Naive thymus-derived CD8-positive, alpha-beta T cell (primary cell): ENCODE data around the gene ABHD16A. TPM values are rescaled to one million over a fixed set of nuclear protein-coding genes. Genes with fewer than 3 reads are reported as not detected.
A peak's percentile ranks its signal among the peaks of the same experiment; 100 is the strongest.

Source experiments
- ATAC-seq, 2 donors: fragments of 150-1000 bp; cut with Tn5 transposase in 1 of 2; sonication (Bioruptor Pico), chemical (Tn5 transposase) in 1 of 2; 1 replicate in 1 of 2; 2 replicates in 1 of 2; pipeline ENCODE4 v1.10.0; 2021; ENCODE audit warnings: mild to moderate bottlenecking in 2 of 2, moderate library complexity in 2 of 2
- POLR2A ChIA-PET: fragments of 350-600 bp; sonication (Branson Sonifier 250); formaldehyde crosslinking; loops from one replicate; lab custom pipeline; 2021; ENCODE audit warnings: antibody characterized with exemption; lab: Charles Lee
- DNase-seq, 10 donors: peaks; one replicate each; pipeline versions ENCODE4 v3.0.0 to v3.0.0-alpha.2; 2020 to 2022
- H3K27ac Mint-ChIP-seq, 10 donors: one replicate each; pipeline ENCODE4 v1.8.0; 2020 to 2022; ENCODE audit warnings: mild to moderate bottlenecking in 10 of 10, mixed read lengths in 10 of 10, moderate library complexity in 4 of 10, inconsistent platforms in 1 of 10
- H3K27me3 Mint-ChIP-seq, 5 donors: one replicate each; pipeline ENCODE4 v1.8.0; 2021 to 2022; ENCODE audit warnings: mixed read lengths in 5 of 5
- H3K36me3 Mint-ChIP-seq, 3 donors: one replicate each; pipeline ENCODE4 v1.8.0; 2020 to 2022; ENCODE audit warnings: mixed read lengths in 3 of 3, mild to moderate bottlenecking in 2 of 3, inconsistent platforms in 1 of 3
- H3K4me1 Mint-ChIP-seq, 4 donors: one replicate each; pipeline ENCODE4 v1.8.0; 2021 to 2022; ENCODE audit warnings: mixed read lengths in 4 of 4
- H3K4me3 Mint-ChIP-seq, 10 donors: one replicate each; pipeline ENCODE4 v1.8.0; 2020 to 2022; ENCODE audit warnings: mild to moderate bottlenecking in 10 of 10, mixed read lengths in 10 of 10, moderate library complexity in 6 of 10, inconsistent platforms in 1 of 10
- H3K9me3 Mint-ChIP-seq, 9 donors: one replicate each; pipeline ENCODE4 v1.8.0; 2020 to 2022; ENCODE audit warnings: mixed read lengths in 9 of 9, mild to moderate bottlenecking in 3 of 9, inconsistent platforms in 1 of 9, moderate library complexity in 1 of 9
- polyA plus RNA-seq, 3 donors: library from polyadenylated mRNA; unstranded; fragments of 300-500 nt; fragmentation: Illumina TruSeq; gene quantifications; one replicate each; pipeline ENCODE4 v1.2.3, GENCODE V29; 2021
- total RNA-seq, 8 experiments: library from RNA in 2 of 8; stranded (reverse) in 2 of 8; gene quantifications; one replicate each; pipeline ENCODE4 v1.2.3 and lab custom pipeline; 2021 to 2026

Gene ABHD16A
- total and polyA plus RNA-seq, 5 experiments from 2014 or later, result 26.9 to 59.9 (median 35.5) TPM

- POLR2A ChIA-PET, result interaction anchor here (0.6 to 0.7 kb wide), 2 partner anchors 69 to 101 kb away, joined by 3 to 5 read pairs; no protein-coding TSS in a partner anchor
- H3K4me3 Mint-ChIP-seq, result no peak overlapping the region
- H3K4me1 Mint-ChIP-seq, result peaks cover 18 to 35% (median 30%) of the 10 kb centered on the region in 4 donors
- DNase-seq, result no peak
- H3K36me3 Mint-ChIP-seq, result no peaks in the 10 kb centered on the region
- no peak for ATAC-seq
- H3K27ac Mint-ChIP-seq, result peak overlapping the region in 2 of 10 donors; percentile 7 to 63
- no peaks in the 10 kb centered on the region for H3K27me3 Mint-ChIP-seq
- H3K9me3 Mint-ChIP-seq, result no peaks in the 10 kb centered on the region
These were observed 19.0 kb upstream of the ABHD16A start for GRCh38 chr6:31722173-31722572.

DNA sequence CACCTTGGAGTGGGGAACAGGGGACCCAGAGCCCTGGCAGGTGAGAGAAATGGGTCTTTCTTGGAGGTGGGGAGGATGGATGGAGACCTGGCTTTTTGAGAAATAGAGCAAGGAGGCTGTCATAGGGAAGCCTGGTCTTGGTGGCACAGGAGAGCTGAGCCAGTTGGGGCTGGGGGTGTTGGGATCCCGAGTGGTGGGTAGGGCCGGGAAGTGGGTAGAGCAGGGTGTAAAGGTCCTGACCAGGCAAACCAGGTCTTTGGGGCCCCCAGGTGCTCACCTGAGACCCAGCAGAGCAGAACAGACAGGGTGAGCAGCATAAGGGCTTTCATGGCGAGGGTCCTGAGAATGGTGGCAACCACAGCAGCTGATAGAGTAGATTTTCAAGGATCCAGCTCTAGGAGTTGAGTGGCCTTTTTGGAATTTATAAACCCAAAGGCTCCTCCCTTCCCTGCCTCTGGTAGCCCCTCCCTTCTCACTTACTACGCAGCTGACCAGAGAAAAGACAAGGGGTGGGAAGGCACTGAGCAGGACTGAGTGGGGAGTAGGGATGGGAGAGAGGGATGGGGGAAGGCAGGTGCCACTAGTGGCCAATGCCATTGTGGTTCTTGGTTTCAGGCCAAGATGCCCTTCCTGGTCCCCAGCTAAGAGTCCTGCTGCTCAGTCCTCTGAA lies 18.4 kb upstream of the ABHD16A start, which contains the start of gene LY6G6C:
Gene LY6G6C, minus strand, starts transcription at position 396 of the 670 bp plus-strand sequence. Its CDS starts 67 bp downstream, at position 329.
- DNase-seq, result no peak
- H3K27ac Mint-ChIP-seq, result peak within 1 kb of the TSS in 5 of 10 donors; percentile 7 to 87 (median 78)
- POLR2A ChIA-PET, result interaction anchor here (0.6 kb wide), 1 partner anchor 86 kb away, joined by 8 read pairs; no protein-coding TSS in a partner anchor
- ATAC-seq, result no peak
- H3K9me3 Mint-ChIP-seq, result no peaks in the 10 kb centered on the region
- H3K4me3 Mint-ChIP-seq, result peak within 1 kb of the TSS in 2 of 10 donors; percentile 1 to 30
- H3K4me1 Mint-ChIP-seq, result peaks cover 14 to 30% (median 23%) of the 10 kb centered on the region in 4 donors
- H3K36me3 Mint-ChIP-seq, result no peaks in the 10 kb centered on the region
- H3K27me3 Mint-ChIP-seq, result no peaks in the 10 kb centered on the region

- Mint-ChIP-seq H3K36me3 (no peaks in the 10 kb centered on the region), H3K27me3 (no peaks in the 10 kb centered on the region), H3K9me3 (no peaks in the 10 kb centered on the region), H3K27ac (peak overlapping the region in 1 of 10 donors; percentile 74), H3K4me1 (peaks cover 10 to 21% (median 13%) of the 10 kb centered on the region in 4 donors), H3K4me3 (no peak overlapping the region)
- DNase-seq (no peak), ATAC-seq (no peak)
- POLR2A ChIA-PET, result no interaction called here
These were observed 17.2 kb upstream of the ABHD16A start for GRCh38 chr6:31720196-31720770.

GRCh38 chr6:31719001-31719400 lies 15.9 kb upstream of the ABHD16A start:
- peak overlapping the region in 1 of 10 donors; percentile 56 for H3K27ac Mint-ChIP-seq
- DNase-seq, result no peak
- ATAC-seq, result no peak
- peaks cover 10 to 17% (median 14%) of the 10 kb centered on the region in 4 donors for H3K4me1 Mint-ChIP-seq
- H3K36me3 Mint-ChIP-seq, result no peaks in the 10 kb centered on the region
- no peaks in the 10 kb centered on the region for H3K27me3 Mint-ChIP-seq
- POLR2A ChIA-PET, result no interaction called here
- no peaks in the 10 kb centered on the region for H3K9me3 Mint-ChIP-seq
- no peak overlapping the region for H3K4me3 Mint-ChIP-seq

DNA sequence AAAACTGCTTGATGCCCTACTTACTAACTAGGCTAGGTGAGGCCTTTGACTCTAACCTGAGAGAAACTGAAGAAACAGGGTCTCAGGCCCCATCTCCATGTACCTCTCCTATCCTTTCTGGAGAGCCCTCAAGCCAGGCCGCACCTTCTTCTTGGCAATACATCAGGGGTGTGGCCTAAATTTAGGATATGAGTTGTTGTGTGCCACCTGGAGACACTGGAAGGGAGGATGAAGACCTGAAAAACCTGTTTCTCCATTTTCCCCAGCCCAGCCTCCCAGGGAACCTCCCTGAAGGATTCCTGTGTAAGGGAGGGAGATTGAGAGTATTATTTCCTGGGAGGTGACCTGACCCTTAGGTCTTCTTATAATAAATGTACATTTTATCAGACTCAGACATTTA lies 15.1 kb upstream of the ABHD16A start:
- Mint-ChIP-seq H3K27me3 (no peaks in the 10 kb centered on the region), H3K36me3 (no peaks in the 10 kb centered on the region), H3K27ac (no peak overlapping the region), H3K4me1 (peaks cover 9 to 15% (median 13%) of the 10 kb centered on the region in 4 donors), H3K9me3 (no peaks in the 10 kb centered on the region), H3K4me3 (no peak overlapping the region)
- POLR2A ChIA-PET, result no interaction called here
- ATAC-seq, result no peak
- no peak for DNase-seq

DNA sequence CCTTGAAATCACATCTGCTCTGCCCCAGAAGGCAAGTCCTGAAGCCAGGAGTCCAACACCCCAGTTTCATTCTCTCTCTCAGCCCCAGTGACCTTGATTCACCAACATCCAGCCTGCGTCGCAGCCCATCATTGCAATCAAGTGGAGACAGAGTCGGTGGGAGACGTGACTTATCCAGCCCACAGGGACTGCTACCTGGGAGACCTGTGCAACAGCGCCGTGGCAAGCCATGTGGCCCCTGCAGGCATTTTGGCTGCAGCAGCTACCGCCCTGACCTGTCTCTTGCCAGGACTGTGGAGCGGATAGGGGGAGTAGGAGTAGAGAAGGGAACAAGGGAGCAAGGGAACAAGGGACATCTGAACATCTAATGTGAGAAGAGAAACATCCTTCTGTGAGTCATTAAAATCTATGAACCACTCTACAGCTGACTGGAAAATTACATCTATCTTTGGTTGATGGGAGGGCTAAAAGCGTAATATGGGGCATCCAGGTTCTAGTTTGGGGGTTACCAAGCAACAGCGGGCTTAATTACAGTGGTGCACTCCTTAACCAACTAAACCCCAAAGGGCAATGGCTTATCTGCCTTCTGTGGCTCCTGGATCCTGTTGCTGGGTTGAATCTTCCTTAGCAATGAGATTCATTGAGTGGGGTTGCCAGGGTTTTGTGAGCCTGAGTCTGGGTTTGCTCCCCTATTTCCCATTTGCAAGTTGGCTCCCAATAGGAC lies 14.5 kb upstream of the ABHD16A start:
- no peaks in the 10 kb centered on the region for H3K9me3 Mint-ChIP-seq
- DNase-seq (no peak), ATAC-seq (no peak)
- POLR2A ChIA-PET, result no interaction called here
- no peaks in the 10 kb centered on the region for H3K36me3 Mint-ChIP-seq
- no peaks in the 10 kb centered on the region for H3K27me3 Mint-ChIP-seq
- H3K4me1 Mint-ChIP-seq, result peaks cover 8 to 15% (median 11%) of the 10 kb centered on the region in 4 donors
- H3K4me3 Mint-ChIP-seq, result no peak overlapping the region
- no peak overlapping the region for H3K27ac Mint-ChIP-seq

DNA sequence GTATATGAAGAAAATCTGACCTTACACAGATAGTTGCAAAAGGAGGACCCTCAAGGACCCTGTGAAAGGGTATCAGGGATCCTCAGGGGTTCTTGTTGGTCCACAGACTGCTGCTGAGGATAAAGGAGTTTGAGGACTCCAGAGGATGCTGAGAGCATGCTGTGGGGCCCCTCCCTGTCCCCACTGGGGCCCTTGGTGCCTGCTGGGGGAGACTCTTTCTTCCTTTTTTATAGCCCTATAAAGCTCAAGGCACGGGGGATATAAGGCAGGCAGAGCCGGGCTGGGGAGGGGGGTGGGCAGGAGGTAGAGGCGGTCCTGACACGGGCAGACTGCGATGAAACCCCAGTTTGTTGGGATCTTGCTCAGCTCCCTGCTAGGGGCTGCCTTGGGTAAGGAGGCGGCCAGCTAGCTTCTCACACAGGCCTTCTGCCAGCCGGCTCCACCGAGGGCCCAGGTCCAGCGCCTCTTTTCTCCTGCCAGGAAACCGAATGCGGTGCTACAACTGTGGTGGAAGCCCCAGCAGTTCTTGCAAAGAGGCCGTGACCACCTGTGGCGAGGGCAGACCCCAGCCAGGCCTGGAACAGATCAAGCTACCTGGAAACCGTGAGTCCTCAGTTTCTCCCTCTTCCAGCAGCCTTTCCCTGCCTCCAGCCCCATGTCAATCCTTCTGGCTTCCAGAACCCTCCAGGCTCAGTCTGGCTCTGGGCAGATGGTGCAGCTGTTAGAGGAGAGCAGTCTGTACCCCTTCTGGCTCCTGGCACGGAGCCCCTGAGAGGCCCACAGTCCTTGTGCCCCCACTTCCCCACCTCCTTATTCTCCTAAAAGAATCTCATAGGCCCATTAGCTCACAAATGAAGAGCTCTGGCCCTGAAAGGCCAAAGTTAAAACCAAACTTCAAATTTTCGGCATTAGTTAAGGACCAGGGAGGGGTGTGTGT lies 12.2 kb upstream of the ABHD16A start, which contains the start of gene LY6G6D:
Gene LY6G6D, plus strand, starts transcription at position 327 of the 937 bp plus-strand sequence. Its CDS starts 8 bp downstream, at position 335.
- H3K36me3 Mint-ChIP-seq, result no peaks in the 10 kb centered on the region
- H3K4me3 Mint-ChIP-seq, result peak within 1 kb of the TSS in 1 of 10 donors; percentile 5
- H3K4me1 Mint-ChIP-seq, result peaks cover 22 to 28% (median 25%) of the 10 kb centered on the region in 4 donors
- POLR2A ChIA-PET, result interaction anchor here (0.7 to 1.0 kb wide), 3 partner anchors 8 to 139 kb away, joined by 3 to 4 read pairs (median 3); partner anchors contain the start of genes ABHD16A and MPIG6B
- H3K9me3 Mint-ChIP-seq, result no peaks in the 10 kb centered on the region
- no peaks in the 10 kb centered on the region for H3K27me3 Mint-ChIP-seq
- ATAC-seq, result no peak
- peak within 1 kb of the TSS in 7 of 10 donors; percentile 10 to 88 (median 75) for H3K27ac Mint-ChIP-seq
- DNase-seq, result no peak

GRCh38 chr6:31713991-31714684 lies 11.0 kb upstream of the ABHD16A start:
- POLR2A ChIA-PET, result interaction anchor here (1.0 kb wide), 1 partner anchor 11 kb away, joined by 5 read pairs; the partner anchor contains the start of gene ABHD16A
- H3K4me3 Mint-ChIP-seq, result peak overlapping the region in 1 of 10 donors; percentile 5
- no peak for ATAC-seq
- no peaks in the 10 kb centered on the region for H3K36me3 Mint-ChIP-seq
- DNase-seq, result no peak
- H3K4me1 Mint-ChIP-seq, result peaks cover 18 to 28% (median 25%) of the 10 kb centered on the region in 4 donors
- H3K27me3 Mint-ChIP-seq, result no peaks in the 10 kb centered on the region
- H3K27ac Mint-ChIP-seq, result peak overlapping the region in 7 of 10 donors; percentile 10 to 88 (median 75)
- no peaks in the 10 kb centered on the region for H3K9me3 Mint-ChIP-seq

- Mint-ChIP-seq H3K4me1 (peaks cover 18 to 28% (median 25%) of the 10 kb centered on the region in 4 donors), H3K36me3 (no peaks in the 10 kb centered on the region), H3K9me3 (no peaks in the 10 kb centered on the region), H3K27ac (peak overlapping the region in 3 of 10 donors; percentile 27 to 56 (median 31)), H3K4me3 (no peak overlapping the region), H3K27me3 (no peaks in the 10 kb centered on the region)
- POLR2A ChIA-PET, result interaction anchor here (1.0 kb wide), 1 partner anchor 10 kb away, joined by 5 read pairs; the partner anchor contains the start of gene ABHD16A
- no peak for ATAC-seq
- no peak for DNase-seq
These were observed 10.3 kb upstream of the ABHD16A start for GRCh38 chr6:31713465-31713864.

DNA sequence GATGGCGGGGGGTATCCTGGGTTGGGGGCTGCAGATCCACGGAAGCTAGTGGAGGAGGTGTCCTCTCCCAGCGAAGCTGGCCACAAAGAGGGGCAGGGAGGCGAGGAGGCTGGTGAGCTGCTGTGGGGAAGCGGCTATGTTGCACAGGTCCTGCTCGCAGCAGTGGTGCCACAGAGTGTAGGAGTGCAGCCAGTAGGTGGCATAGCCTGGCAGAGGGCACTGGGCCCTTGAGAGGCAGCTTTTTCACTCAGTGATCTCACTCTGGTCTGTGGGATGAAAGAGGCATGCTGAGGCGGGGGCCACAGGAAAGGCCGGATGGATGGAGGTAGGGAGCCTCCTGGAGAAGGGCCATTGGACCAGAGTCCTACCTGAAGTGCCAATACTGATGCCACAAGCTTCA lies 9.2 kb upstream of the ABHD16A start:
- no peaks in the 10 kb centered on the region for H3K9me3 Mint-ChIP-seq
- H3K4me3 Mint-ChIP-seq, result no peak overlapping the region
- H3K27ac Mint-ChIP-seq, result peak overlapping the region in 3 of 10 donors; percentile 50 to 71 (median 58)
- H3K27me3 Mint-ChIP-seq, result no peaks in the 10 kb centered on the region
- peaks cover 18 to 28% (median 25%) of the 10 kb centered on the region in 4 donors for H3K4me1 Mint-ChIP-seq
- no peaks in the 10 kb centered on the region for H3K36me3 Mint-ChIP-seq
- ATAC-seq (peak; percentile 39 to 43), DNase-seq (no peak)
- POLR2A ChIA-PET, result interaction anchor here (1.2 kb wide), 1 partner anchor 11 kb away, joined by 3 read pairs; the partner anchor contains the start of gene MPIG6B

DNA sequence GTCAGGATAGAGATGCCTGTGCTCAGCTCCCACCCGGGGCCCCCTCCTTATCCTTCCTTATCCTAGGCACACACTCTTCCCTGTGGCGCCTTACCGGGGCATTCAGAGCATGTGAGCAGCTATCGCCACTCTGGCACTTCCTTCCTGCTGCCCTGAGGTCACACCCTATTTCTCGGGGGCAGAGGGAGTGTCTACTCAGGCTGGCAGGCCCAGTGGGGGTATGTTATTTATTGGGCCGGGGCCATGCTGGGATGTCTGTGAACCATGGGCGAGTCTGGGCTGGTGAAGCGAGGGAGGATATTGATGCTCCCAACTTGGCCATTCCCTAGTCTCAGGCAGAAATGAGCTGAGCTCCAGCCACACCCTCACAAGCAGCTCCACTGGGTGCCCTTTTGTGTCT lies 8.1 kb upstream of the ABHD16A start:
- POLR2A ChIA-PET, result interaction anchor here (0.6 to 1.2 kb wide), 4 partner anchors 8 to 16 kb away, joined by 3 to 4 read pairs (median 3); partner anchors contain the start of genes ABHD16A and MPIG6B
- H3K27ac Mint-ChIP-seq, result peak overlapping the region in 1 of 10 donors; percentile 29
- no peak overlapping the region for H3K4me3 Mint-ChIP-seq
- no peaks in the 10 kb centered on the region for H3K9me3 Mint-ChIP-seq
- ATAC-seq, result no peak
- peaks cover 18 to 28% (median 25%) of the 10 kb centered on the region in 4 donors for H3K4me1 Mint-ChIP-seq
- DNase-seq, result no peak
- H3K36me3 Mint-ChIP-seq, result no peaks in the 10 kb centered on the region
- no peaks in the 10 kb centered on the region for H3K27me3 Mint-ChIP-seq
